Mesodermal cell (in vitro differentiated cells): ENCODE data around the gene TBC1D21.

Source experiments
- H3K27ac ChIP-seq: 2 replicates; pipeline ENCODE4 v1.7.0; 2013; ENCODE audit warnings: mild to moderate bottlenecking, low read depth, low read length, moderate library complexity; ENCODE audit not compliant: severe bottlenecking
- H3K36me3 ChIP-seq: 2 replicates; pipeline ENCODE4 v1.7.1; 2013; ENCODE audit warnings: mild to moderate bottlenecking, low read length, moderate library complexity; ENCODE audit not compliant: control insufficient read depth, insufficient read depth
- H3K4me1 ChIP-seq: one replicate; pipeline ENCODE4 v1.7.1; 2013; ENCODE audit warnings: mild to moderate bottlenecking, low read length; ENCODE audit not compliant: insufficient read depth, control insufficient read depth, poor library complexity, severe bottlenecking
- H3K4me3 ChIP-seq: 2 replicates; pipeline ENCODE4 v1.7.0; 2013; ENCODE audit warnings: low read length, control low read depth, mild to moderate bottlenecking; ENCODE audit not compliant: insufficient read depth, poor library complexity, severe bottlenecking; ENCODE audit errors: extremely low read depth
- H3K9me3 ChIP-seq: 2 replicates; pipeline ENCODE4 v1.7.1; 2013; ENCODE audit warnings: mild to moderate bottlenecking, low read length, moderate library complexity; ENCODE audit not compliant: control insufficient read depth
- WGBS, 2 experiments: methylation state at CpG; one replicate each; pipeline ENCODE4 v1.1.5; 2013; ENCODE audit warnings: missing lambda C conversion rate in 2 of 2; ENCODE audit not compliant: insufficient coverage in 2 of 2; 5-methylcytosine and 5-hydroxymethylcytosine counted together

TBC1D21 gene

DNA sequence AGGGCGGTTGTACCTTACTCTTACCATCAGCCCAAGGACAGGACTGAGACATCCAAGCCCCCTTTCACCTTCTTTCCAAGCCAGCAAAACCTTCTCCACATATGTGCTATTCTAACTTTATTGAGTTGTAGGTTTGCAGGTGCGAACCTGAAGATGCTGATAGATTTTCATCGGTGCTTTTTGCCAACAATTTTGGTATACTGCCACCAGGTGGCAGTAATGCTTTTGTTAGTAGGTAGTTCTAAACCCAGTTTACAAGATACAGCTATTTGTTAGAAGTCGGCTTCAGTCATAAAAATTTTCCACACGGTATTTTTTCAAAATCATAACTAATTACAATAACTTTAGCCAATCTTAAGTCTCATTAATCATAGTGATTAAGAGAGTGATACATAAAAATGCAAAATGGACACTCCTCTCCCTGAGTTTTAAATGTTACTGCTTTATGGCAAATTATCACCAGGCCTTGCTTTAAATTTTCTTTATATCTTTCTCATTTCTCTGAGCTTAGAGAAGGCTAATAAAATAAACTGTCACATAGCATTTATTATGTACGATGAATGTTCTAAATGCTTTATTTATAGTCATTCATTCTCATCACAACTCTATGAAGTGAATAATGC, 636 bp downstream of the TBC1D21 start:
- no peak overlapping the region for H3K27ac ChIP-seq
- H3K9me3 ChIP-seq, result no peaks in the 10 kb centered on the region
- H3K4me3 ChIP-seq, result no peak overlapping the region
- 68 to 100% methylated on average over 1 to 3 of the region's 6 CpGs for WGBS, 2 experiments
- H3K36me3 ChIP-seq, result no peaks in the 10 kb centered on the region
- no peaks in the 10 kb centered on the region for H3K4me1 ChIP-seq

DNA sequence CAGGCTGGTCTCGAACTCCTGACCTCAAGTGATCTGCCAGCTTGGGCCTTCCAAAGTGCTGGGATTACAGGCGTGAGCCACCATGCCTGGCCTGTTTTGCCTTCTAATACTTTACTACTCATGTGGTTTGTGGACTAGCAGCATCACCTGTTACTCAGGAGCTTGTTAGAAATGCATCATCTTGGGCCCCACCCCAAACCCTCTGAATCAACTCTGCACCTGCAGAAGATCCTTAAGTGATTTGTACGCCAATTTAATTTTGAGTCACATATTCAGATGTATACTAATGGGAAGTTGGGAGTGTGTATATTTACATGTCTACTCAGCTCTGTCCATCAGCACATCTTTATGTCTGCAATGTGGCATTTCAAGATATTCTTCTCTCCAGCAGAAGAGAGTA, 6.1 kb downstream of the TBC1D21 start:
- 73 to 90% methylated on average over 2 of the region's 3 CpGs for WGBS, 2 experiments

DNA sequence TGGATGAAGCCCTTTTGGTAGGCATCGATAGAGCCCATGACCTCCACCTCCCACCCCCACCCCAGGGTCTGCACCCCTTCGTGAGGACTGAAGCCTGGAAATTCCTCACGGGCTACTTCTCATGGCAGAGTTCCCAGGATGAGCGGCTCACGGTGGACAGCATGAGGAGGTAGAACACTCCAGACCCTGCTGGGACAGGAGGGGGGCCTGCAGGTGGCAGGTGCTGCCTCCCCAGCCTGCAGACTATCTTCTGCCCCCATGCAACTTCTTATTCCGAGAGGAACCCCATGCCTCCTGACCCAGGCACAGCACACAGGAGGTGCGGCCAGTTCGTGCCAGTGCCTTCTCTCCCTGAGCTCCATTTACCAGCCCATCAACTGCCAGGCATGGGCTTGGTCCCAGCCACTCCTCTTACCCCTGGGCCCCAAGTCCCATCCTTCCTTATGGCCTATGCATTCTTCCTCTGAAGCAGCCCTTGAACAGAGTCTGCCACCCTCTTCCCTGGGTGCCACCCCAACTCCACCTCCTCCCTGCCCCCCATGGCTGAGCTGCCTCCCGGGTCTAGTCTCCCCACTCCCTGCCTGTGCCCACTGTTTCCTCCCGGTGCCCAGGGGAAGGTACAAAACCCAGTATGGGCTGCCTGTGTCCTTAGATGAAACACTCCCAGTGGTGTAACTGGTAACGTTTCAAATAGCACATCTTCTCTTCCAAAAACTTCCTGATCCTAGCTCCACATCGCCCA, 8.4 kb downstream of the TBC1D21 start:
- 78 to 87% methylated on average over 8 to 10 of the region's 12 CpGs for WGBS, 2 experiments
- Histone ChIP-seq H3K4me1 (no peaks in the 10 kb centered on the region), H3K36me3 (no peaks in the 10 kb centered on the region), H3K4me3 (no peak overlapping the region), H3K9me3 (no peaks in the 10 kb centered on the region), H3K27ac (no peak overlapping the region)

More for the DNA sequence above, 6.1 kb downstream of the TBC1D21 start:
- H3K4me3 ChIP-seq, result no peak overlapping the region
- H3K9me3 ChIP-seq, result no peaks in the 10 kb centered on the region
- no peak overlapping the region for H3K27ac ChIP-seq
- no peaks in the 10 kb centered on the region for H3K4me1 ChIP-seq
- H3K36me3 ChIP-seq, result no peaks in the 10 kb centered on the region

DNA sequence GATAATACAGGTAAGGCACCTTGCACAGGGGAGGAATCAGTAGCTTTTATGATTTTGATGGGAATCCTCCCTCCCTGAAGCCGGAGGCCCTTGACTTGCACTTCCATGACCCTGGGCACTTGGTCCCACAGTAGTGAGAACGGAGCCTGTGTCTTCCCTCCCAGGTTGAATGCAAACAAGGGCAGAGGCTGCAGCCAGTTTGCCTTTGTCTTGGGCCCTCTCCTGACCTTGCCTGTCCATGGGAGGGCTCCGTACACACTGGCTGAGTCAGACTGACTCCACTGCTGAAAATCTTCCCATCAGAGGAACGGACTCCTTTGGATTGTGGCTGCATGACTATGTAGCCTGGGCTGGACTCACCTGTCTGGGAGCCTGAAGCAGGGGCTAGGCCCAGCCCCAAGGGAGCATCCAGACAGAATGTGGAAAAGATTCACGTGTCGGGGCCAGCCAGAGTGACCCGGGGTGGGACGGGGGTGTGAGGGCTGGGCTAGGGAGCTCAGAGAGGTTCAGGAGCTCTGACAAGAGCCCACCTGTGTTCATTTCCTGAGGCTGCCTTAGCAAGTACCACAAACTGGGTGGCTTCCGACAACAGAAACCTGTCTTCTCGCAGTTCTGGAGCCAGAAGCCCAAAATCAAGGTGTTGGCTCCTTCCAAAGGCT, 9.5 kb downstream of the TBC1D21 start:
- no peak overlapping the region for H3K4me3 ChIP-seq
- no peaks in the 10 kb centered on the region for H3K36me3 ChIP-seq
- no peak overlapping the region for H3K27ac ChIP-seq
- 78 to 84% methylated on average over 8 to 10 of the region's 10 CpGs for WGBS, 2 experiments
- H3K4me1 ChIP-seq, result no peaks in the 10 kb centered on the region
- no peaks in the 10 kb centered on the region for H3K9me3 ChIP-seq

DNA sequence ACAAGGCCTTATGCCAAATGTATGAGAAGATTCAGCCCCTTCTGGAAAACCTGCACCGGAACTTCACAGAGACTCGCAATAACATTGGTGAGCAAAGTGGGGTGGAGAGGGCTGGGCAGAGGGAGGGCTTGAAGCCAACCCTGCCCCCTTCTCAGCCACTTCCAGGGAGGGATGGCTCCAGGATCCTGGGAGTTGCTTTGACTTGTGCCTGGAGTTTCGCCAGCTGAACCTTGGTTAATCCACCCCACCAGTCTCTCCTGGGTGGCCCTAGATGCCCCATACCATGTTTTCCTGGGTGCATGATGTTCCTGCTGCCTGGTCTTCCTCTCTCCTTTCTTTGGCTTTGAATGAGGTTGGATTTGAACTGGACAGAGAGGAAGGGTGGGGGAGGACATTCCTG, 10.8 kb downstream of the TBC1D21 start:
- H3K36me3 ChIP-seq, result no peaks in the 10 kb centered on the region
- H3K4me1 ChIP-seq, result no peaks in the 10 kb centered on the region
- H3K4me3 ChIP-seq, result no peak overlapping the region
- no peak overlapping the region for H3K27ac ChIP-seq
- H3K9me3 ChIP-seq, result no peaks in the 10 kb centered on the region
- 90 to 100% methylated on average over 1 to 3 of the region's 3 CpGs for WGBS, 2 experiments

DNA sequence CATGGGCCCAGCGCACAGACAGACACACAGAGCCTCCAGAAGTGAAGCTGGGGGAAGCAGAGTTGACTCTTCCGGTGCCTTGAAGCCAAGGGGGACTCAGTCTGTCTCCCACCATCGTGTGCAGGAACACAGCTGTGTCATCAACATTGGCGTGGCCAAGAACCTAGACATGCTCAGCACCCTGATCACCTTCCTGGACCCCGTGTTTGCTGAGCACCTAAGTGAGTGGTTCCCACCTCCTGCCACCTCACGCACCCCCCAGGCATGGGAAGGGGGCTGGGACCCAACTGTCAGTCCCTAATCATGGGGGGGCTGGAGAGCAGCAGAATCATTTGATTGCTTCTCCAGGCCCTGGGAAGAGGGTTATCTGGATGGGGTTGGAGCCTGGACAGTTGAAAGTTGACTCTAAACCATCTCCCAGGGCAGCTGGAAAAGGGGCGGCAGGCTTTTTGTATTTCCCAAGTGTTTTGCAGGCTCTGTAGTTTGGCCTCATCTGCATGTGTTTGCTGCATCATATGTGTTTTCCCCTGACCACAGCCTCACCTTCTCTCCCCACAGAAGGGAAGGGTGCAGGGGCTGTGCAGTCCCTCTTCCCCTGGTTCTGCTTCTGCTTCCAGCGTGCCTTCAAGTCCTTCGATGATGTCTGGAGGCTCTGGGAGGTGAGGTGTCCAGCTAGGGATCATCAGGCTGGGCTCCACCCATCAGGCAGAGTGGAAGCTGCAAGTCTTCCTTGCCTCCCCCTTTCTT, 12.8 kb downstream of the TBC1D21 start:
- Histone ChIP-seq H3K36me3 (no peaks in the 10 kb centered on the region), H3K4me1 (no peaks in the 10 kb centered on the region), H3K27ac (no peak overlapping the region), H3K9me3 (no peaks in the 10 kb centered on the region), H3K4me3 (no peak overlapping the region)
- WGBS, 2 experiments, result 88 to 96% methylated on average over 5 to 7 of the region's 9 CpGs

DNA sequence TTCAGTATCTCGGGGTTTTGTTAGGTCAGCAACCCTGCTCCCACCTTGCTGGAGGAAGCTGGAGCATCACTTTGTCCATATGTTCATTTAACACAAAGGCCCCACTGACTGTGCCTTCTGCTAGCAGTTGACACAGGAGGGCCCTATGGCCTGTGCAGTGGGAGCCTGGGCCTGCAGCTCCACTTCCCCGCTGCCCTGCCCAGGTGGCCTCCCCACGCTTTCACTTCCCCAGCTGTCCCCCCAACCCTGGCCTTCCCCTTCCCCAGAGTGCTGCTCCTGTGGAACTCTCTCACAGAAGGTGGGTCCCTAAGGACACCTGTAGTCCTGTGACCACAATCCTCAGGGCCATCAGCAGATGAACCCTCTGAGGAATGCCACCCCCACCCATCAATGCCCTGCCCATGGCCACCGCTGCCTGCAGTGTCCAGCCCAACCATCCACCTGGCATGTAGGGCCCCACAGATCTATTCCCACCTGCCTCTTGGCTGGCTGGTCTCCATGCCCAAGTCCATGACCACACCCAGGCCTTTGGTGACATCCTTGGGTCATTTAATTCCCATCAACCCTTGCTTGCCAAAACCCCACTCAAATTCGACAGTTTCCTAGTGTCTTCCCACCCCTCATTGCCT, 13.5 kb downstream of the TBC1D21 start:
- Histone ChIP-seq H3K4me1 (no peaks in the 10 kb centered on the region), H3K4me3 (no peak overlapping the region), H3K9me3 (no peaks in the 10 kb centered on the region), H3K36me3 (no peaks in the 10 kb centered on the region), H3K27ac (no peak overlapping the region)
- 85 to 88% methylated on average over 5 of the region's 5 CpGs for WGBS, 2 experiments

DNA sequence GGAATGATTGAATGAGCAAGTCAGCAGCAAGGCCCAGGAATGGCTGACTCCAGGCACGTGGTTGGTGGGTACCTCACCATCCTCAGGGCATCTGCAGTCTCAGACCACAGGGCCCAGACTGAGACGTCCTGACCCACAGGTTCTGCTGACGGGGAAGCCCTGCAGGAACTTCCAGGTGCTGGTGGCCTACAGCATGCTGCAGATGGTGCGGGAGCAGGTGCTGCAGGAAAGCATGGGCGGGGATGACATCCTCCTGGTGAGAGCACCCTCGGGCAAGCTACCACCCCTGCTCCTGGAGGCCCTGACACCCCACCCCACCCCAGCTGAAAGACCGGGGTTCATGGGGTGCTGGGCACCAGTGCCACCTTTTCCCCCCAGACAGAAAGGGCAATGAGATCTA, 14.1 kb downstream of the TBC1D21 start:
- H3K9me3 ChIP-seq, result no peaks in the 10 kb centered on the region
- WGBS, 2 experiments, result 82 to 94% methylated on average over 6 of the region's 7 CpGs
- H3K27ac ChIP-seq, result no peak overlapping the region
- no peaks in the 10 kb centered on the region for H3K4me1 ChIP-seq
- no peaks in the 10 kb centered on the region for H3K36me3 ChIP-seq
- H3K4me3 ChIP-seq, result no peak overlapping the region

DNA sequence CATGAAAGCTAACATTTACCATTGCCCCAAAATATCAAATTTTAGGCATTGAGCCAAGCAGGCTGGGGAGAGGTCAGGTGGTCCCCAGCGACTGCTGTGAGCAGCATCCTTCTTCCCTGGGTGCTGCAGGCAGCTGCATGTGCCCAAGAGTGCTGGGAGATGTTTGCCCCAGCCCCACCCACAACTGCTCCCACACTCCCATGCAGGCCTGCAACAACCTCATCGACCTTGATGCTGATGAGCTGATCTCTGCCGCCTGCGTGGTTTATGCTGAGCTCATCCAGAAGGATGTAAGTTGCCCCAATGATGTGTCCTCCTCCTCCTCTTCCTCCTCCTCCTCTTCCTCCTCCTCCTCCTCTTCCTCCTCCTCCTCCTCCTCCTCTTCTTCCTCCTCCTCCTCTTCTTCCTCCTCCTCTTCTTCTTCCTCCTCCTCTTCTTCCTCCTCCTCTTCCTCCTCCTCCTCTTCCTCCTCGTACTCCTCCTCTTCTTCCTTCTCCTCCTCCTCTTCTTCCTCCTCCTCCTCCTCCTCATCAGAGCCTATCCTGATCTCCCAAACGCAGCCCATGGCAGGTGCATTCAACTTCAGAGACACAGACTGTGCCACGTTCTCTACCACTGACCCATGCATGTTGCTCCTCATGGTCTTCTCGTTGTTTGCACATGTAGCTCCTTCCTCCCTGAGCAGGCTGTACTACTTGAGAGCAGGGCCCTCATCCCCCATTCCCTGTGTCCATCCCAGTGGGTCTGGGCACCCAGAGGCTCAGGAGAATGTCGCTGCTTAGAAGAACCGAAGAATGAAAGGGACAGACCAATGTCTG, 15.1 kb downstream of the TBC1D21 start:
- H3K4me3 ChIP-seq, result no peak overlapping the region
- 81 to 85% methylated on average over 4 to 10 of the region's 10 CpGs for WGBS, 2 experiments
- no peaks in the 10 kb centered on the region for H3K4me1 ChIP-seq

More for the DNA sequence above, 15.1 kb downstream of the TBC1D21 start:
- Histone ChIP-seq H3K36me3 (no peaks in the 10 kb centered on the region), H3K27ac (no peak overlapping the region), H3K9me3 (no peaks in the 10 kb centered on the region)
